ENCODE results near the gene DHODH. TPM values are rescaled to one million over a fixed set of nuclear protein-coding genes. Genes with fewer than 3 reads are reported as not detected.
"Not testable (repeated sequence)": the region's sequence is repeated elsewhere in the genome, so short reads cannot be mapped to it uniquely, and the experiment has no call there.

The DHODH gene
- total RNA-seq, 2 experiments from 2014 or later: 15.5 to 21.4 TPM

GRCh38 chr16:72059060-72059459 is 50.5 kb downstream of the DHODH start:
- H3K27me3 Mint-ChIP-seq; H3K27ac Mint-ChIP-seq; POLR2A ChIA-PET; H3K9me3 Mint-ChIP-seq (ENCODE audit: low read depth); H3K36me3 Mint-ChIP-seq (ENCODE audit: low read depth); H3K4me3 Mint-ChIP-seq; intact Hi-C loops (cut with DNase I, micrococcal nuclease); ATAC-seq; DNase-seq; H3K4me1 Mint-ChIP-seq; CTCF ChIA-PET: not testable (repeated sequence)

GRCh38 chr16:72060405-72060804 is 51.9 kb downstream of the DHODH start:
- Mint-ChIP-seq H3K27ac (no peak overlapping the region), H3K4me3 (no peak overlapping the region), H3K9me3 (ENCODE audit: low read depth) (no peaks in the 10 kb centered on the region), H3K27me3 (no peaks in the 10 kb centered on the region), H3K36me3 (ENCODE audit: low read depth) (no peaks in the 10 kb centered on the region), H3K4me1 (no peaks in the 10 kb centered on the region)
- CTCF ChIA-PET: no interaction called here
- ATAC-seq (no peak), DNase-seq (no peak)
- POLR2A ChIA-PET: no interaction called here
- intact Hi-C loops (cut with DNase I, micrococcal nuclease): loop anchor here in 1 of 2 experiments (10.0 kb wide), 1 partner anchor 1894 kb away; no protein-coding TSS in a partner anchor

GRCh38 chr16:72061564-72061963 is 53.0 kb downstream of the DHODH start:
- DNase-seq (no peak), ATAC-seq (no peak)
- H3K36me3 Mint-ChIP-seq (ENCODE audit: low read depth): no peaks in the 10 kb centered on the region
- intact Hi-C loops (cut with DNase I, micrococcal nuclease): loop anchor here in 1 of 2 experiments (10.0 kb wide), 1 partner anchor 1893 kb away; no protein-coding TSS in a partner anchor
- ChIA-PET CTCF (no interaction called here), POLR2A (no interaction called here)
- no peaks in the 10 kb centered on the region for H3K9me3 Mint-ChIP-seq (ENCODE audit: low read depth)
- H3K27ac Mint-ChIP-seq: no peak overlapping the region
- no peaks in the 10 kb centered on the region for H3K4me1 Mint-ChIP-seq
- no peaks in the 10 kb centered on the region for H3K27me3 Mint-ChIP-seq
- H3K4me3 Mint-ChIP-seq: no peak overlapping the region

- H3K36me3 Mint-ChIP-seq (ENCODE audit: low read depth): no peaks in the 10 kb centered on the region
- no peak for ATAC-seq
- H3K27me3 Mint-ChIP-seq: no peaks in the 10 kb centered on the region
- no peak overlapping the region for H3K4me3 Mint-ChIP-seq
- POLR2A ChIA-PET: no interaction called here
- H3K9me3 Mint-ChIP-seq (ENCODE audit: low read depth): no peaks in the 10 kb centered on the region
- no peak overlapping the region for H3K27ac Mint-ChIP-seq
- intact Hi-C loops (cut with DNase I, micrococcal nuclease): loop anchor here in 1 of 2 experiments (10.0 kb wide), 1 partner anchor 1890 kb away; no protein-coding TSS in a partner anchor
- no peaks in the 10 kb centered on the region for H3K4me1 Mint-ChIP-seq
- no peak for DNase-seq
- CTCF ChIA-PET: interaction anchor here (0.6 kb wide), 1 partner anchor 1011 kb away, joined by 3 read pairs; no protein-coding TSS in a partner anchor
These were observed 55.9 kb downstream of the DHODH start for GRCh38 chr16:72064361-72064894.

- DNase-seq: no peak
- no peak overlapping the region for H3K4me3 Mint-ChIP-seq
These were observed 58.2 kb downstream of the DHODH start for GRCh38 chr16:72066747-72067146.

GRCh38 chr16:72068930-72069329 is 60.4 kb downstream of the DHODH start:
- Mint-ChIP-seq H3K36me3 (ENCODE audit: low read depth) (no peaks in the 10 kb centered on the region), H3K27me3 (no peaks in the 10 kb centered on the region), H3K4me1 (no peaks in the 10 kb centered on the region), H3K27ac (no peak overlapping the region), H3K9me3 (ENCODE audit: low read depth) (no peaks in the 10 kb centered on the region), H3K4me3 (no peak overlapping the region)
- intact Hi-C loops (cut with DNase I, micrococcal nuclease): loop anchor here in 1 of 2 experiments (10.0 kb wide), 1 partner anchor 1886 kb away; no protein-coding TSS in a partner anchor
- ChIA-PET CTCF (interaction anchor here (1.1 to 1.4 kb wide), 2 partner anchors 11 to 28 kb away, joined by 3 to 5 read pairs; no protein-coding TSS in a partner anchor), POLR2A (no interaction called here)
- no peak for ATAC-seq
- DNase-seq: no peak

More at GRCh38 chr16:72066747-72067146, 58.2 kb downstream of the DHODH start:
- no peaks in the 10 kb centered on the region for H3K27me3 Mint-ChIP-seq
- ChIA-PET CTCF (interaction anchor here (0.7 to 1.3 kb wide), 8 partner anchors 9 to 79 kb away, joined by 3 to 5 read pairs (median 4); no protein-coding TSS in a partner anchor), POLR2A (no interaction called here)
- H3K4me1 Mint-ChIP-seq: no peaks in the 10 kb centered on the region
- no peak for ATAC-seq
- H3K27ac Mint-ChIP-seq: no peak overlapping the region
- H3K9me3 Mint-ChIP-seq (ENCODE audit: low read depth): no peaks in the 10 kb centered on the region
- no peaks in the 10 kb centered on the region for H3K36me3 Mint-ChIP-seq (ENCODE audit: low read depth)
- intact Hi-C loops (cut with DNase I, micrococcal nuclease): loop anchor here (1.0 to 10.0 kb wide), 2 partner anchors 33 to 1888 kb away; no protein-coding TSS in a partner anchor

- no peak for DNase-seq
- Mint-ChIP-seq H3K36me3 (ENCODE audit: low read depth) (no peaks in the 10 kb centered on the region), H3K27ac (no peak overlapping the region), H3K4me1 (no peaks in the 10 kb centered on the region), H3K4me3 (no peak overlapping the region), H3K27me3 (no peaks in the 10 kb centered on the region), H3K9me3 (ENCODE audit: low read depth) (no peaks in the 10 kb centered on the region)
- ATAC-seq: no peak
- intact Hi-C loops (cut with DNase I, micrococcal nuclease): no loop called here
- ChIA-PET POLR2A (no interaction called here), CTCF (interaction anchor here (0.6 to 1.0 kb wide), 2 partner anchors 18 to 21 kb away, joined by 4 to 5 read pairs; partner anchors contain the start of genes DHX38, HP and TXNL4B)
These were observed 64.2 kb downstream of the DHODH start for GRCh38 chr16:72072514-72073342.

- H3K4me3 Mint-ChIP-seq: no peak overlapping the region
- no peak overlapping the region for H3K27ac Mint-ChIP-seq
- H3K4me1 Mint-ChIP-seq: no peaks in the 10 kb centered on the region
- ATAC-seq (no peak), DNase-seq (no peak)
- H3K27me3 Mint-ChIP-seq: no peaks in the 10 kb centered on the region
- intact Hi-C loops (cut with DNase I, micrococcal nuclease): no loop called here
- ChIA-PET CTCF (no interaction called here), POLR2A (no interaction called here)
- no peaks in the 10 kb centered on the region for H3K9me3 Mint-ChIP-seq (ENCODE audit: low read depth)
- H3K36me3 Mint-ChIP-seq (ENCODE audit: low read depth): no peaks in the 10 kb centered on the region
These were observed 65.2 kb downstream of the DHODH start for GRCh38 chr16:72073560-72074230.

GRCh38 chr16:72075067-72075466 is 66.5 kb downstream of the DHODH start:
- intact Hi-C loops (cut with DNase I, micrococcal nuclease); DNase-seq; H3K9me3 Mint-ChIP-seq (ENCODE audit: low read depth); H3K4me1 Mint-ChIP-seq; H3K36me3 Mint-ChIP-seq (ENCODE audit: low read depth); H3K4me3 Mint-ChIP-seq; ATAC-seq; POLR2A ChIA-PET; H3K27ac Mint-ChIP-seq; H3K27me3 Mint-ChIP-seq: not testable (repeated sequence)
- CTCF ChIA-PET: interaction anchor here (0.7 to 1.3 kb wide), 2 partner anchors 8 to 584 kb away, joined by 3 to 4 read pairs; no protein-coding TSS in a partner anchor

Data from activated CD4-positive, alpha-beta T cell treated with anti-CD3 and anti-CD28 coated beads for 36 hours (primary cell).